Mucosa of gallbladder (tissue), 1 donor: ENCODE results near the gene ZNF777. TPM values are rescaled to one million over a fixed set of nuclear protein-coding genes. Genes with fewer than 3 reads are reported as not detected.
A peak's percentile ranks its signal among the peaks of the same experiment; 100 is the strongest.
"Not testable (repeated sequence)": the region's sequence is repeated elsewhere in the genome, so short reads cannot be mapped to it uniquely, and the experiment has no call there.

Experiments used
- DNase-seq: peaks from one replicate; pipeline ENCODE4 v3.0.0-alpha.2; 2020; ENCODE audit warnings: low spot score
- total RNA-seq: library from RNA; stranded (reverse); gene quantifications from one replicate; pipeline ENCODE4 v1.2.1, GENCODE V29; 2021
- donor health status: DM: no; HTN: no; CAD: no.

Gene ZNF777
- total RNA-seq, 1 donor from 2014 or later: 13.7 TPM

GRCh38 chr7:149415391-149416071 is 45.3 kb downstream of the ZNF777 start:
- DNase-seq: no peak

GRCh38 chr7:149414745-149415390 is 46.0 kb downstream of the ZNF777 start:
- peak; percentile 48 for DNase-seq

- DNase-seq: no peak
Observed at GRCh38 chr7:149414171-149414570, 46.7 kb downstream of the ZNF777 start.

GRCh38 chr7:149413083-149413482 is 47.8 kb downstream of the ZNF777 start:
- not testable (repeated sequence) for DNase-seq

- no peak for DNase-seq
Observed at GRCh38 chr7:149409895-149410294, 51.0 kb downstream of the ZNF777 start.

GRCh38 chr7:149404825-149405224 is 56.0 kb downstream of the ZNF777 start:
- DNase-seq: no peak

- DNase-seq: no peak
Observed at GRCh38 chr7:149404396-149404795, 56.5 kb downstream of the ZNF777 start.

- no peak for DNase-seq
Observed at GRCh38 chr7:149398195-149398820, 62.6 kb downstream of the ZNF777 start.

GRCh38 chr7:149397470-149398043 is 63.3 kb downstream of the ZNF777 start:
- no peak for DNase-seq

- not testable (repeated sequence) for DNase-seq
Observed at GRCh38 chr7:149388550-149389335, 72.1 kb downstream of the ZNF777 start.

- not testable (repeated sequence) for DNase-seq
Observed at GRCh38 chr7:149386514-149386913, 74.3 kb downstream of the ZNF777 start.

GRCh38 chr7:149385195-149385950 is 75.5 kb downstream of the ZNF777 start:
- no peak for DNase-seq

Other genes starting within 250 kb of the ZNF777 start
- gene ZNF212, start 221.4 kb downstream of the ZNF777 start, total RNA-seq: 11.7 TPM
- 17.3 TPM for gene ZNF783, start 198.9 kb downstream of the ZNF777 start, total RNA-seq
- 20.0 TPM for gene ZNF746, start 36.7 kb upstream of the ZNF777 start, total RNA-seq